ENCODE measurements around the gene DISP3. TPM values are rescaled to one million over a fixed set of nuclear protein-coding genes. Genes with fewer than 3 reads are reported as not detected.

The DISP3 gene
- total RNA-seq, 1 experiment from 2014 or later: 2.3 TPM

DNA sequence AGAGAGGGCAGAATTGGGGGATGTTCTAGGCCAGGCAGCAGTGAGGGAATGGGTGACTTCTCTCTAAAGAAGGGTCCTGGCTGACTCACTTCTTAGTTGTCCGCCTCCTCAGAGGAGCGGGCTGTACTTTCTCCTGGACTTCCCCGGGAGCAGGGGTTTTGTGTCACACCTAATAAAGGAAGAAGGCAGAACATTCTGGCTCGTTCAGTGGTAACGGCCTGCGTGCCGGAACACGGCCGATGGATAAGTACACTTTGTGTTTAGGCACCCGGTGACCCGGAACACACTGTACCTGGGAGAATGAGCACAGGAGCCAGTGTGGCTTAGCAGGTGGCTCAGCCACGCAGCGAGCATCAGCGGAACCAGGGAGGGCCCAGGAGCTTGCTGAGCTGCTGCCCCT is 90.6 kb downstream of the DISP3 start (continued):
- TF ChIP-seq, protein P1, sequence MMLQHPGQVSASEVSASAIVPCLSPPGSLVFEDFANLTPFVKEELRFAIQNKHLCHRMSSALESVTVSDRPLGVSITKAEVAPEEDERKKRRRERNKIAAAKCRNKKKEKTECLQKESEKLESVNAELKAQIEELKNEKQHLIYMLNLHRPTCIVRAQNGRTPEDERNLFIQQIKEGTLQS (IDR thresholded peaks at IDR 0.05): no peak
- no peak for TF ChIP-seq POLR2AphosphoS5 (IDR thresholded peaks at IDR 0.05; ENCODE audit: low read depth, low read length)

GRCh38 chr1:11569954-11570353 is 91.0 kb downstream of the DISP3 start:
- CTCF ChIA-PET: no interaction called here
- Histone ChIP-seq H3K9me3 (ENCODE audit: control insufficient read depth in 1 of 2, insufficient read depth in 1 of 2, low read depth in 1 of 2, low read length in 2 of 2) (no peaks in the 10 kb centered on the region), H3K9me2 (ENCODE audit: insufficient read depth) (no peaks in the 10 kb centered on the region), H2AFZ (ENCODE audit: low read depth, low read length, poor library complexity, severe bottlenecking) (no peak overlapping the region), H3K27ac (ENCODE audit: low read depth, low read length) (no peak overlapping the region), H3K27me3 (ENCODE audit: insufficient read depth, low read length) (peaks cover 7% of the 10 kb centered on the region), H3K4me1 (ENCODE audit: control insufficient read depth in 1 of 2, insufficient read depth in 2 of 2, low read length in 2 of 2) (no peaks in the 10 kb centered on the region), H3K4me2 (ENCODE audit: low read length) (no peak overlapping the region), H3K9ac (ENCODE audit: low read length) (no peak overlapping the region), H4K20me1 (ENCODE audit: insufficient read depth) (no peaks in the 10 kb centered on the region), H3K79me2 (ENCODE audit: insufficient read depth, low read length) (no peaks in the 10 kb centered on the region), H3K36me3 (ENCODE audit: control insufficient read depth in 1 of 2, insufficient read depth in 2 of 2, low read length in 2 of 2) (no peaks in the 10 kb centered on the region), H3K4me3 (replicated peaks in 1 of 2; ENCODE audit: low read depth in 1 of 2, low read length in 2 of 2) (no peak overlapping the region)
- POLR2A ChIA-PET: no interaction called here
- DNase-seq (ENCODE audit: low read depth, low spot score): no peak
- no peak for ATAC-seq
- TF ChIP-seq JUND (IDR thresholded peaks at IDR 0.05): no peak
- TF ChIP-seq, protein P1 (IDR thresholded peaks at IDR 0.05): no peak
- TF ChIP-seq ELF1 (IDR thresholded peaks at IDR 0.05; ENCODE audit: borderline replicate concordance, low read depth): no peak
- TF ChIP-seq, protein P2, sequence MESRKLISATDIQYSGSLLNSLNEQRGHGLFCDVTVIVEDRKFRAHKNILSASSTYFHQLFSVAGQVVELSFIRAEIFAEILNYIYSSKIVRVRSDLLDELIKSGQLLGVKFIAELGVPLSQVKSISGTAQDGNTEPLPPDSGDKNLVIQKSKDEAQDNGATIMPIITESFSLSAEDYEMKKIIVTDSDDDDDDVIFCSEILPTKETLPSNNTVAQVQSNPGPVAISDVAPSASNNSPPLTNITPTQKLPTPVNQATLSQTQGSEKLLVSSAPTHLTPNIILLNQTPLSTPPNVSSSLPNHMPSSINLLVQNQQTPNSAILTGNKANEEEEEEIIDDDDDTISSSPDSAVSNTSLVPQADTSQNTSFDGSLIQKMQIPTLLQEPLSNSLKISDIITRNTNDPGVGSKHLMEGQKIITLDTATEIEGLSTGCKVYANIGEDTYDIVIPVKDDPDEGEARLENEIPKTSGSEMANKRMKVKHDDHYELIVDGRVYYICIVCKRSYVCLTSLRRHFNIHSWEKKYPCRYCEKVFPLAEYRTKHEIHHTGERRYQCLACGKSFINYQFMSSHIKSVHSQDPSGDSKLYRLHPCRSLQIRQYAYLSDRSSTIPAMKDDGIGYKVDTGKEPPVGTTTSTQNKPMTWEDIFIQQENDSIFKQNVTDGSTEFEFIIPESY (IDR thresholded peaks at IDR 0.05; ENCODE audit: extremely low read depth, insufficient replicate concordance, low read length): no peak
- TF ChIP-seq ZNF274 (IDR thresholded peaks at IDR 0.05; ENCODE audit: low read depth, low read length): no peak
- TF ChIP-seq CEBPB (IDR thresholded peaks at IDR 0.05; ENCODE audit: low read depth): no peak
- TF ChIP-seq SRF (IDR thresholded peaks at IDR 0.05; ENCODE audit: low read depth): no peak
- TF ChIP-seq, protein P3, sequence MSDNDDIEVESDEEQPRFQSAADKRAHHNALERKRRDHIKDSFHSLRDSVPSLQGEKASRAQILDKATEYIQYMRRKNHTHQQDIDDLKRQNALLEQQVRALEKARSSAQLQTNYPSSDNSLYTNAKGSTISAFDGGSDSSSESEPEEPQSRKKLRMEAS (IDR thresholded peaks at IDR 0.05): no peak
- no peak for TF ChIP-seq POLR2A (IDR thresholded peaks at IDR 0.05; ENCODE audit: borderline replicate concordance, extremely low read depth, insufficient read depth, insufficient read length)
- TF ChIP-seq REST (IDR thresholded peaks at IDR 0.05; ENCODE audit: low read depth): no peak
- no peak for TF ChIP-seq EGR1 (IDR thresholded peaks at IDR 0.05; ENCODE audit: low read depth)
- no peak for TF ChIP-seq FOSL1 (IDR thresholded peaks at IDR 0.05; ENCODE audit: low read depth)
- TF ChIP-seq EZH2phosphoT487 (IDR thresholded peaks at IDR 0.05; ENCODE audit: borderline replicate concordance): no peak
- no peak for TF ChIP-seq CTCF (IDR thresholded peaks at IDR 0.05 in 2 of 3, conservative IDR thresholded peaks at IDR 0.05 in 1 of 3; ENCODE audit: borderline replicate concordance in 1 of 3, insufficient read depth in 1 of 3, low read depth in 2 of 3, low read length in 2 of 3)
- no peak for TF ChIP-seq EZH2 (IDR thresholded peaks at IDR 0.05)
- TF ChIP-seq ZFX (IDR thresholded peaks at IDR 0.05): no peak
- TF ChIP-seq CBX3 (IDR thresholded peaks at IDR 0.05; ENCODE audit: low read depth): no peak
- no peak for TF ChIP-seq SP1 (IDR thresholded peaks at IDR 0.05; ENCODE audit: low read depth)
- TF ChIP-seq POLR2AphosphoS5 (IDR thresholded peaks at IDR 0.05; ENCODE audit: low read depth, low read length): no peak
- no peak for TF ChIP-seq SIN3A (IDR thresholded peaks at IDR 0.05; ENCODE audit: low read depth)
- RAD21 ChIA-PET (ENCODE audit: low non-redundant PET in 1 of 2, low total read pairs in 2 of 2, uncharacterized antibody in 2 of 2, unreplicated experiment in 2 of 2): no interaction called here
- intact Hi-C loops (cut with micrococcal nuclease): no loop called here
- BruUV-seq (replicated peaks): no TSS peak

Measured in HCT116 (cell line).